ENCODE measurements around the gene SUFU.

SUFU gene

GRCh38 chr10:102608487-102608886, 104.7 kb downstream of the SUFU start:
- no peak for DNase-seq (ENCODE audit: low read depth, low spot score)
- Histone ChIP-seq H3K4me1 (ENCODE audit: insufficient read depth, insufficient read length) (peaks cover 15% of the 10 kb centered on the region), H3K9ac (ENCODE audit: insufficient read length, low read depth) (no peak overlapping the region), H3K36me3 (ENCODE audit: insufficient read depth, insufficient read length, low read length) (peaks cover 6% of the 10 kb centered on the region), H3K9me3 (ENCODE audit: insufficient read depth, low read length) (no peaks in the 10 kb centered on the region), H3K4me3 (ENCODE audit: insufficient read length, low read depth) (no peak overlapping the region), H3K27me3 (ENCODE audit: insufficient read depth, insufficient read length) (no peaks in the 10 kb centered on the region)
- no peak for TF ChIP-seq ZNF274 (IDR thresholded peaks at IDR 0.05; ENCODE audit: low read depth, low read length)
- TF ChIP-seq SUZ12 (IDR thresholded peaks at IDR 0.05; ENCODE audit: extremely low read depth, insufficient read depth, insufficient read length): no peak
- no peak for TF ChIP-seq YY1 (IDR thresholded peaks at IDR 0.05; ENCODE audit: insufficient read depth, insufficient read length)

DNA sequence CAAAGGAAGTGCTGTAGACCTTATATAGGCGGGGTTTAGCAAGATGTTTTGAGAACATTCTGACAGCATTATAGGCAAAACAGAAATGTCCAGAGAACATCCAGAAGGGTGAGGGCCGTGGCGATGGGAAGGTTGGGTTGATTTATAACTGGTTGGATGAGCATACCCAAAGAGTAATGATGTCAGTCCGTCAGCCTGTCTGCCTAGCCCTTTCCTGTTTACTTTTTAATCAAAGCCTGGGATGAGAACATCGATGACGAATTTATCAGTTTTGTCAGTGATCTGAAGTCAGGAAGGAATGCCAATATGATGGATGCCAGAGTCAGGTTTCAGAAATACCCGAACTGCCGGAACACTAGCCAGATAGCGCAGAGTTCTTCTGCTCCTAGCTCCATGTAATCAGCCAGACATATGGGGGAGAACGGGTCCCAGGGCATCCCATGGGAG, 106.7 kb downstream of the SUFU start:
- H3K9me3 ChIP-seq (ENCODE audit: insufficient read depth, low read length): no peaks in the 10 kb centered on the region
- no peaks in the 10 kb centered on the region for H3K27me3 ChIP-seq (ENCODE audit: insufficient read depth, insufficient read length)
- H3K4me3 ChIP-seq (ENCODE audit: insufficient read length, low read depth): no peak overlapping the region
- DNase-seq (ENCODE audit: low read depth, low spot score): no peak
- H3K9ac ChIP-seq (ENCODE audit: insufficient read length, low read depth): no peak overlapping the region
- peaks cover 6% of the 10 kb centered on the region for H3K36me3 ChIP-seq (ENCODE audit: insufficient read depth, insufficient read length, low read length)
- peaks cover 21% of the 10 kb centered on the region for H3K4me1 ChIP-seq (ENCODE audit: insufficient read depth, insufficient read length)
- no peak for TF ChIP-seq ZNF274 (IDR thresholded peaks at IDR 0.05; ENCODE audit: low read depth, low read length)
- no peak for TF ChIP-seq SUZ12 (IDR thresholded peaks at IDR 0.05; ENCODE audit: extremely low read depth, insufficient read depth, insufficient read length)
- no peak for TF ChIP-seq YY1 (IDR thresholded peaks at IDR 0.05; ENCODE audit: insufficient read depth, insufficient read length)

- DNase-seq (ENCODE audit: low read depth, low spot score): no peak
- H3K36me3 ChIP-seq (ENCODE audit: insufficient read depth, insufficient read length, low read length): peaks cover 12% of the 10 kb centered on the region
- H3K27me3 ChIP-seq (ENCODE audit: insufficient read depth, insufficient read length): no peaks in the 10 kb centered on the region
- H3K4me1 ChIP-seq (ENCODE audit: insufficient read depth, insufficient read length): peaks cover 25% of the 10 kb centered on the region
- no peak overlapping the region for H3K4me3 ChIP-seq (ENCODE audit: insufficient read length, low read depth)
- no peak for TF ChIP-seq ZNF274 (IDR thresholded peaks at IDR 0.05; ENCODE audit: low read depth, low read length)
- TF ChIP-seq SUZ12 (IDR thresholded peaks at IDR 0.05; ENCODE audit: extremely low read depth, insufficient read depth, insufficient read length): no peak
- no peak for TF ChIP-seq YY1 (IDR thresholded peaks at IDR 0.05; ENCODE audit: insufficient read depth, insufficient read length)
- H3K9me3 ChIP-seq (ENCODE audit: insufficient read depth, low read length): no peaks in the 10 kb centered on the region
- H3K9ac ChIP-seq (ENCODE audit: insufficient read length, low read depth): no peak overlapping the region
Observed at GRCh38 chr10:102611514-102612087, 107.8 kb downstream of the SUFU start.

DNA sequence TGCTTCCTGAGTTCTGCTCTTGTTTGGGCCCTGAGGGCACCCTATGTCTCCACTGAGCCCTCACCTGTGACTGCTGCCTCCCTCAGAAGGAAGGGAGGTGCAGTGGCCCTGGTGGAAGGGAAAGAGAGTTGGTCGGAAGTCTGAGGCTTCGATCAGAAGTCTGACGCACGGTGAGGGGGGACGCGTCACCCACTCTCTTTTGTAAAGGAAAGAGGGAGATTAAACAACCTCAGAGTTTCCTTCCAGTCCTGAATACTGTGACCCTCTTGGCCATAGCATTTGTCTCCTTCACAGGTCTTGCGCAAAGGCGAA, 109.1 kb downstream of the SUFU start:
- Histone ChIP-seq H3K9me3 (ENCODE audit: insufficient read depth, low read length) (no peaks in the 10 kb centered on the region), H3K4me3 (ENCODE audit: insufficient read length, low read depth) (no peak overlapping the region), H3K36me3 (ENCODE audit: insufficient read depth, insufficient read length, low read length) (peaks cover 25% of the 10 kb centered on the region), H3K27me3 (ENCODE audit: insufficient read depth, insufficient read length) (no peaks in the 10 kb centered on the region), H3K4me1 (ENCODE audit: insufficient read depth, insufficient read length) (peaks cover 25% of the 10 kb centered on the region), H3K9ac (ENCODE audit: insufficient read length, low read depth) (no peak overlapping the region)
- no peak for DNase-seq (ENCODE audit: low read depth, low spot score)
- TF ChIP-seq SUZ12 (IDR thresholded peaks at IDR 0.05; ENCODE audit: extremely low read depth, insufficient read depth, insufficient read length): no peak
- TF ChIP-seq ZNF274 (IDR thresholded peaks at IDR 0.05; ENCODE audit: low read depth, low read length): no peak
- TF ChIP-seq YY1 (IDR thresholded peaks at IDR 0.05; ENCODE audit: insufficient read depth, insufficient read length): no peak

GRCh38 chr10:102613286-102613685, 109.5 kb downstream of the SUFU start:
- H3K27me3 ChIP-seq (ENCODE audit: insufficient read depth, insufficient read length): no peaks in the 10 kb centered on the region
- no peak for DNase-seq (ENCODE audit: low read depth, low spot score)
- H3K4me3 ChIP-seq (ENCODE audit: insufficient read length, low read depth): no peak overlapping the region
- H3K4me1 ChIP-seq (ENCODE audit: insufficient read depth, insufficient read length): peaks cover 25% of the 10 kb centered on the region
- no peaks in the 10 kb centered on the region for H3K9me3 ChIP-seq (ENCODE audit: insufficient read depth, low read length)
- peaks cover 28% of the 10 kb centered on the region for H3K36me3 ChIP-seq (ENCODE audit: insufficient read depth, insufficient read length, low read length)
- no peak for TF ChIP-seq ZNF274 (IDR thresholded peaks at IDR 0.05; ENCODE audit: low read depth, low read length)
- TF ChIP-seq YY1 (IDR thresholded peaks at IDR 0.05; ENCODE audit: insufficient read depth, insufficient read length): no peak
- TF ChIP-seq SUZ12 (IDR thresholded peaks at IDR 0.05; ENCODE audit: extremely low read depth, insufficient read depth, insufficient read length): no peak
- no peak overlapping the region for H3K9ac ChIP-seq (ENCODE audit: insufficient read length, low read depth)

DNA sequence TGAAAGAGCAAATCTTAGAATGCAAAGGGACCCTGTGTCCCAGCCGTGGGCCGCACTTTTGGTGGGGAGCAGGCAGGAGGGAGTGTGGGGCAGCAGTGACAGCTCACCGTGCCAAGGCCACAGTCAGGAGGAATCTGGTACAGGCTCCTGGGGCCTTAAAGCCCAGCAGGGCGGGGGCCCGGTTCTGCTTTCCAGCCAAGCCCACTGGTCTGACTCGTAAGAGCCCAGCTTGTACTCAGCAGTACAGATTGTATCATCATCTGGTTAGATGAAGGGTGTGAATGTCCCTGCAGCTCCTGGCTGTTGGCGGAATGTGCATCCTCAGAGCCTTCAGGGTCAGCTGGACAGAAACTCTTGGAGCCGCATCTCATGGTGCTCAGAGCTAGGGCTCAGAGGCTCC, 110.0 kb downstream of the SUFU start:
- H3K36me3 ChIP-seq (ENCODE audit: insufficient read depth, insufficient read length, low read length): peaks cover 28% of the 10 kb centered on the region
- TF ChIP-seq SUZ12 (IDR thresholded peaks at IDR 0.05; ENCODE audit: extremely low read depth, insufficient read depth, insufficient read length): no peak
- TF ChIP-seq YY1 (IDR thresholded peaks at IDR 0.05; ENCODE audit: insufficient read depth, insufficient read length): no peak
- TF ChIP-seq ZNF274 (IDR thresholded peaks at IDR 0.05; ENCODE audit: low read depth, low read length): no peak
- H3K4me3 ChIP-seq (ENCODE audit: insufficient read length, low read depth): no peak overlapping the region
- H3K27me3 ChIP-seq (ENCODE audit: insufficient read depth, insufficient read length): no peaks in the 10 kb centered on the region
- H3K9me3 ChIP-seq (ENCODE audit: insufficient read depth, low read length): no peaks in the 10 kb centered on the region
- no peak overlapping the region for H3K9ac ChIP-seq (ENCODE audit: insufficient read length, low read depth)
- peaks cover 25% of the 10 kb centered on the region for H3K4me1 ChIP-seq (ENCODE audit: insufficient read depth, insufficient read length)
- DNase-seq (ENCODE audit: low read depth, low spot score): no peak

DNA sequence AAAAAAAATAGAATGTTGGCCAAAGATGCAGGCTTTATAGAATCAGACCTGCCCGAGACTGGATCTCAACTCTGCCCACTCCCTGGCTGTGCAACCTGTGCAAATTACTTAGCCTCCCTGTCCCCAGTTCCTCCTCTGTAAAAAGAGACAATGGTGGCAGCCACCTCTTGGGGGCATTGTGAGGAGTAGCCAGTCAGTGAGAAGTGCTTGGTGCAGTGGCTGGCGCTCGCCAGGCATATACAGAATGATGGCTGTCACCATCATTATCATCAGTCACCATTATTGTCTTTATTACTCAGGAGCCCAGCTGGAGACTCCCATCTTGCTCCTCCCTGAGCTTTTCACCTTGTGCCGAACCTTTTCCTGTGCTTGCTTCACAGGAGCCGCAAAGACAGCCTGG, 111.1 kb downstream of the SUFU start:
- DNase-seq (ENCODE audit: low read depth, low spot score): no peak
- Histone ChIP-seq H3K27me3 (ENCODE audit: insufficient read depth, insufficient read length) (no peaks in the 10 kb centered on the region), H3K4me3 (ENCODE audit: insufficient read length, low read depth) (no peak overlapping the region), H3K36me3 (ENCODE audit: insufficient read depth, insufficient read length, low read length) (peaks cover 28% of the 10 kb centered on the region), H3K4me1 (ENCODE audit: insufficient read depth, insufficient read length) (peaks cover 29% of the 10 kb centered on the region), H3K9me3 (ENCODE audit: insufficient read depth, low read length) (no peaks in the 10 kb centered on the region), H3K9ac (ENCODE audit: insufficient read length, low read depth) (no peak overlapping the region)
- TF ChIP-seq SUZ12 (IDR thresholded peaks at IDR 0.05; ENCODE audit: extremely low read depth, insufficient read depth, insufficient read length) (no peak), YY1 (IDR thresholded peaks at IDR 0.05; ENCODE audit: insufficient read depth, insufficient read length) (no peak), ZNF274 (IDR thresholded peaks at IDR 0.05; ENCODE audit: low read depth, low read length) (no peak)
